WTC11 (cell line): ENCODE measurements around the gene AK9. TPM values are rescaled to one million over a fixed set of nuclear protein-coding genes. Genes with fewer than 3 reads are reported as not detected.
A peak's percentile ranks its signal among the peaks of the same experiment; 100 is the strongest.

Experiments used
- ATAC-seq: fragments of 200-7000 bp; cut with Tn5 transposase; 2 replicates; pipeline ENCODE4 v1.10.0; 2021; ENCODE audit warnings: mild to moderate bottlenecking, moderate library complexity
- CTCF ChIA-PET: fragments of 300-600 bp; sonication (Branson Sonifier 250); formaldehyde crosslinking; loops from one replicate; lab custom pipeline; 2021; ENCODE audit warnings: antibody characterized with exemption; lab: Charles Lee
- POLR2A ChIA-PET: fragments of 350-600 bp; sonication (Branson Sonifier 250); formaldehyde crosslinking; loops from one replicate; lab custom pipeline; 2021; ENCODE audit warnings: antibody characterized with exemption; lab: Charles Lee
- DNase-seq: peaks from one replicate; pipeline ENCODE4 v3.0.0; 2021; ENCODE audit warnings: low spot score
- H3K27ac Mint-ChIP-seq: 2 replicates; pipeline ENCODE4 v1.8.0; 2021; ENCODE audit warnings: mixed read lengths
- H3K27me3 Mint-ChIP-seq: 2 replicates; pipeline ENCODE4 v1.8.0; 2021; ENCODE audit warnings: low read depth, mild to moderate bottlenecking, moderate library complexity, mixed read lengths
- H3K36me3 Mint-ChIP-seq: 2 replicates; pipeline ENCODE4 v1.8.0; 2021; ENCODE audit warnings: mixed read lengths
- H3K4me1 Mint-ChIP-seq: 2 replicates; pipeline ENCODE4 v1.8.0; 2022; ENCODE audit warnings: mixed read lengths
- H3K4me3 Mint-ChIP-seq: 2 replicates; pipeline ENCODE4 v1.8.0; 2021; ENCODE audit warnings: mild to moderate bottlenecking, moderate library complexity, mixed read lengths
- H3K9me3 Mint-ChIP-seq: 2 replicates; pipeline ENCODE4 v1.8.0; 2021; ENCODE audit warnings: mixed read lengths
- ATF1 ChIP-seq: sonication (generic); formaldehyde crosslinking; IDR thresholded peaks from 2 replicates; pipeline ENCODE4 v1.8.1; 2023; ENCODE audit warnings: mild to moderate bottlenecking, moderate library complexity, missing genetic modification reagents
- FOXP1 ChIP-seq: sonication (generic); formaldehyde crosslinking; IDR thresholded peaks from 2 replicates; pipeline ENCODE4 v1.8.0; 2022; ENCODE audit warnings: missing genetic modification reagents, mild to moderate bottlenecking, moderate library complexity, borderline replicate concordance
- IRF2 ChIP-seq: sonication (generic); formaldehyde crosslinking; IDR thresholded peaks from 2 replicates; pipeline ENCODE4 v1.8.0; 2022; ENCODE audit warnings: low read depth, missing genetic modification reagents, borderline replicate concordance
- MYBL2 ChIP-seq: sonication (generic); formaldehyde crosslinking; IDR thresholded peaks from 2 replicates; pipeline ENCODE4 v1.8.1; 2023; ENCODE audit warnings: mild to moderate bottlenecking, moderate library complexity, missing genetic modification reagents
- NR1H2 ChIP-seq: sonication (generic); formaldehyde crosslinking; IDR thresholded peaks from 2 replicates; pipeline ENCODE4 v1.9.0; 2021; ENCODE audit warnings: mild to moderate bottlenecking, moderate library complexity, missing genetic modification reagents
- NR2C2 ChIP-seq: sonication (generic); formaldehyde crosslinking; IDR thresholded peaks from 2 replicates; pipeline ENCODE4 v1.8.0; 2022; ENCODE audit warnings: mild to moderate bottlenecking, missing genetic modification reagents
- PREB ChIP-seq: sonication (generic); formaldehyde crosslinking; IDR thresholded peaks from 2 replicates; pipeline ENCODE4 v1.8.1; 2022; ENCODE audit warnings: mild to moderate bottlenecking, missing genetic modification reagents, moderate library complexity, borderline replicate concordance
- PRRX2 ChIP-seq: fragments of 250-450 bp; sonication (Bioruptor Pico); IDR thresholded peaks from 2 replicates; pipeline ENCODE4 v1.8.0; 2021; ENCODE audit warnings: mild to moderate bottlenecking
- SOX15 ChIP-seq: fragments of 250-450 bp; sonication (Bioruptor Pico); IDR thresholded peaks from 2 replicates; pipeline ENCODE4 v1.9.0; 2021; ENCODE audit warnings: mild to moderate bottlenecking
- STAT6 ChIP-seq: sonication (generic); formaldehyde crosslinking; conservative IDR thresholded peaks from 2 replicates; pipeline ENCODE4 v1.8.1; 2023; ENCODE audit warnings: mild to moderate bottlenecking, low read depth, missing genetic modification reagents, moderate library complexity
- ZNF121 ChIP-seq: sonication (generic); formaldehyde crosslinking; IDR thresholded peaks from 2 replicates; pipeline ENCODE4 v1.8.0; 2023; ENCODE audit warnings: missing genetic modification reagents
- ZNF232 ChIP-seq: sonication (generic); formaldehyde crosslinking; IDR thresholded peaks from 2 replicates; pipeline ENCODE4 v1.8.0; 2022; ENCODE audit warnings: mild to moderate bottlenecking, missing genetic modification reagents
- ZNF317 ChIP-seq: sonication (generic); formaldehyde crosslinking; IDR thresholded peaks from 2 replicates; pipeline ENCODE4 v1.8.1; 2023; ENCODE audit warnings: low read depth, mild to moderate bottlenecking, moderate library complexity, missing genetic modification reagents, borderline replicate concordance
- ZNF423 ChIP-seq: fragments of 250-450 bp; sonication (Bioruptor Pico); IDR thresholded peaks from 2 replicates; pipeline ENCODE4 v2.1.2; 2022; ENCODE audit warnings: mild to moderate bottlenecking, moderate library complexity
- ZNF532 ChIP-seq: fragments of 250-450 bp; sonication (Bioruptor Pico); IDR thresholded peaks from 2 replicates; pipeline ENCODE4 v1.9.0; 2021; ENCODE audit warnings: mild to moderate bottlenecking, borderline replicate concordance
- total RNA-seq: library from RNA; stranded (reverse); gene quantifications from 3 replicates; pipeline ENCODE4 v1.2.3, GENCODE V29; 2021
- TF ChIP-seq, protein P1 (sequence below): sonication (generic); formaldehyde crosslinking; IDR thresholded peaks from 2 replicates; pipeline ENCODE4 v1.8.1; 2022; ENCODE audit warnings: low read depth, mild to moderate bottlenecking, moderate library complexity, missing genetic modification reagents, borderline replicate concordance
- TF ChIP-seq, protein P2 (sequence below): sonication (generic); formaldehyde crosslinking; IDR thresholded peaks from 2 replicates; pipeline ENCODE4 v1.8.1; 2023; ENCODE audit warnings: mild to moderate bottlenecking, missing genetic modification reagents
- TF ChIP-seq, protein P3 (sequence below): sonication (generic); formaldehyde crosslinking; IDR thresholded peaks from 2 replicates; pipeline ENCODE4 v1.8.1; 2023; ENCODE audit warnings: mild to moderate bottlenecking, missing genetic modification reagents, moderate library complexity
- TF ChIP-seq, protein P4 (sequence below): fragments of 250-450 bp; sonication (Bioruptor Pico); IDR thresholded peaks from 2 replicates; pipeline ENCODE4 v1.9.0; 2021; ENCODE audit warnings: mild to moderate bottlenecking

AK9 gene
- total RNA-seq, 1 experiment from 2014 or later: 3.7 TPM

GRCh38 chr6:109458774-109459531, 232.0 kb downstream of the AK9 start:
- no peak overlapping the region; the same call in 1 of the 2 replicates for H3K27ac Mint-ChIP-seq
- POLR2A ChIA-PET: no interaction called here
- CTCF ChIA-PET: no interaction called here
- H3K27me3 Mint-ChIP-seq: no peaks in the 10 kb centered on the region; the same call in 1 of the 2 replicates
- H3K4me1 Mint-ChIP-seq: peaks cover 37% of the 10 kb centered on the region
- TF ChIP-seq, protein P1, sequence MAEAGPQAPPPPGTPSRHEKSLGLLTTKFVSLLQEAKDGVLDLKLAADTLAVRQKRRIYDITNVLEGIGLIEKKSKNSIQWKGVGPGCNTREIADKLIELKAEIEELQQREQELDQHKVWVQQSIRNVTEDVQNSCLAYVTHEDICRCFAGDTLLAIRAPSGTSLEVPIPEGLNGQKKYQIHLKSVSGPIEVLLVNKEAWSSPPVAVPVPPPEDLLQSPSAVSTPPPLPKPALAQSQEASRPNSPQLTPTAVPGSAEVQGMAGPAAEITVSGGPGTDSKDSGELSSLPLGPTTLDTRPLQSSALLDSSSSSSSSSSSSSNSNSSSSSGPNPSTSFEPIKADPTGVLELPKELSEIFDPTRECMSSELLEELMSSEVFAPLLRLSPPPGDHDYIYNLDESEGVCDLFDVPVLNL: no peak
- TF ChIP-seq SOX15 (CRISPR knock-in tag) (no peak), PRRX2 (CRISPR knock-in tag) (no peak), ZNF423 (CRISPR knock-in tag) (peak; percentile 11; the same call in 1 of the 2 replicates), ZNF532 (CRISPR knock-in tag) (no peak), STAT6 (CRISPR knock-in tag) (no peak), ATF1 (CRISPR knock-in tag) (no peak)
- TF ChIP-seq, protein P2, sequence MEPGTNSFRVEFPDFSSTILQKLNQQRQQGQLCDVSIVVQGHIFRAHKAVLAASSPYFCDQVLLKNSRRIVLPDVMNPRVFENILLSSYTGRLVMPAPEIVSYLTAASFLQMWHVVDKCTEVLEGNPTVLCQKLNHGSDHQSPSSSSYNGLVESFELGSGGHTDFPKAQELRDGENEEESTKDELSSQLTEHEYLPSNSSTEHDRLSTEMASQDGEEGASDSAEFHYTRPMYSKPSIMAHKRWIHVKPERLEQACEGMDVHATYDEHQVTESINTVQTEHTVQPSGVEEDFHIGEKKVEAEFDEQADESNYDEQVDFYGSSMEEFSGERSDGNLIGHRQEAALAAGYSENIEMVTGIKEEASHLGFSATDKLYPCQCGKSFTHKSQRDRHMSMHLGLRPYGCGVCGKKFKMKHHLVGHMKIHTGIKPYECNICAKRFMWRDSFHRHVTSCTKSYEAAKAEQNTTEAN: no peak
- H3K36me3 Mint-ChIP-seq: peaks cover 28% of the 10 kb centered on the region
- ATAC-seq (no peak), DNase-seq (no peak)
- peaks cover 7% of the 10 kb centered on the region for H3K9me3 Mint-ChIP-seq
- no peak overlapping the region for H3K4me3 Mint-ChIP-seq

GRCh38 chr6:109457562-109457996, 233.4 kb downstream of the AK9 start:
- Mint-ChIP-seq H3K27me3 (no peaks in the 10 kb centered on the region; the same call in 1 of the 2 replicates), H3K27ac (no peak overlapping the region), H3K4me3 (0 out of 2 replicates have a peak overlapping the region, but pooled peaks have one; percentile 1), H3K4me1 (peaks cover 44% of the 10 kb centered on the region), H3K9me3 (peaks cover 7% of the 10 kb centered on the region), H3K36me3 (peaks cover 17% of the 10 kb centered on the region)
- DNase-seq (no peak), ATAC-seq (no peak)
- ChIA-PET CTCF (interaction anchor here (1.0 to 2.6 kb wide), 2 partner anchors 16 to 74 kb away, joined by 5 to 24 read pairs; partner anchors contain the start of genes PPIL6 and SMPD2), POLR2A (interaction anchor here (0.6 to 0.7 kb wide), 2 partner anchors 21 to 380 kb away, joined by 3 read pairs; no protein-coding TSS in a partner anchor)
- TF ChIP-seq ZNF121 (no peak), FOXP1 (no peak), ZNF232 (CRISPR knock-in tag) (no peak), MYBL2 (CRISPR knock-in tag) (no peak), PREB (no peak), NR1H2 (CRISPR knock-in tag) (no peak), IRF2 (CRISPR knock-in tag) (no peak), NR2C2 (CRISPR knock-in tag) (no peak), ZNF317 (CRISPR knock-in tag) (no peak)
- TF ChIP-seq, protein P3, sequence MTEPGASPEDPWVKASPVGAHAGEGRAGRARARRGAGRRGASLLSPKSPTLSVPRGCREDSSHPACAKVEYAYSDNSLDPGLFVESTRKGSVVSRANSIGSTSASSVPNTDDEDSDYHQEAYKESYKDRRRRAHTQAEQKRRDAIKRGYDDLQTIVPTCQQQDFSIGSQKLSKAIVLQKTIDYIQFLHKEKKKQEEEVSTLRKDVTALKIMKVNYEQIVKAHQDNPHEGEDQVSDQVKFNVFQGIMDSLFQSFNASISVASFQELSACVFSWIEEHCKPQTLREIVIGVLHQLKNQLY (CRISPR knock-in tag): no peak
- TF ChIP-seq, protein P4, sequence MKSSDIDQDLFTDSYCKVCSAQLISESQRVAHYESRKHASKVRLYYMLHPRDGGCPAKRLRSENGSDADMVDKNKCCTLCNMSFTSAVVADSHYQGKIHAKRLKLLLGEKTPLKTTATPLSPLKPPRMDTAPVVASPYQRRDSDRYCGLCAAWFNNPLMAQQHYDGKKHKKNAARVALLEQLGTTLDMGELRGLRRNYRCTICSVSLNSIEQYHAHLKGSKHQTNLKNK (CRISPR knock-in tag): no peak
- TF ChIP-seq, protein P2: no peak
